ENCODE results near the gene SCAF4.
"Not testable (repeated sequence)": the region's sequence is repeated elsewhere in the genome, so short reads cannot be mapped to it uniquely, and the experiment has no call there.

Gene SCAF4

DNA sequence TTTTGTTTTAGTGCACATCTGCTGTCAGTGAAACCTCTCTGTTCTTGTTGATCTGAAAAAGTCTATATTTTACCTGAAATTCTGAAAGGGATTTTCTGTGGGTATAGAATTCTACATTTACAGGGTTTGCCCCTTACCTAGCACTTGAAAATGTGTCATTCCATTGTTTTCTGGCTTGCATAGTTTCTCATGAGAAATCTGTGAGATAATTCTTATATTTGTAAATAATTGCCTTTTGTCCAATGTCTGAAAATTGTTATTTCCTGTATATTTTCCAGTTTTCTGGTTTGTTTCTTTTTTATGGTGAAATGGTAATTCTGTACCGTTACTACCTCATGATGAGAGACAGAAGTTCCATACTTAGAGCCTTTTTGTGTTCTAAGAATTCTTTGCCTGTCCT, 11.8 kb upstream of the SCAF4 start:
- in situ Hi-C loops (cut with MboI; ENCODE audit: low sequenced_read_pairs): no loop called here

DNA sequence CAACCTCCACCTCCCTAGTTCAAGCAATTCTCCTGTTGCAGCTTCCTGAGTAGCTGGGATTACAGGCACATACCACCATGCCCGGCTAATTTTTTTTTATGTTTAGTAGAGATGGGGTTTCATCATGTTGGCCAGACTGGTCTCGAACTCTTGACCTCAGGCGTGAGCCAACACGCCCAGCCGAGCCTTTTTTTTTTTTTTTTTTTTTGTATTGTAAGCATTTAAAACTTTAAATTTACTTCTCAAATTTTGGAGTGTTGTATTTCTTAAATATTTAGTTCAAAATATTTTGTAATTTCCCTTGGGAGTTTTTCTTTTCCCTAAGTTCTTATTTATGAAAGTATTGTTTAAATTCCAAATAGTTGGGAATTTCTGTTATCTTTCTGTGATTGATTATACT, 9.2 kb upstream of the SCAF4 start:
- in situ Hi-C loops (cut with MboI; ENCODE audit: low sequenced_read_pairs): no loop called here

DNA sequence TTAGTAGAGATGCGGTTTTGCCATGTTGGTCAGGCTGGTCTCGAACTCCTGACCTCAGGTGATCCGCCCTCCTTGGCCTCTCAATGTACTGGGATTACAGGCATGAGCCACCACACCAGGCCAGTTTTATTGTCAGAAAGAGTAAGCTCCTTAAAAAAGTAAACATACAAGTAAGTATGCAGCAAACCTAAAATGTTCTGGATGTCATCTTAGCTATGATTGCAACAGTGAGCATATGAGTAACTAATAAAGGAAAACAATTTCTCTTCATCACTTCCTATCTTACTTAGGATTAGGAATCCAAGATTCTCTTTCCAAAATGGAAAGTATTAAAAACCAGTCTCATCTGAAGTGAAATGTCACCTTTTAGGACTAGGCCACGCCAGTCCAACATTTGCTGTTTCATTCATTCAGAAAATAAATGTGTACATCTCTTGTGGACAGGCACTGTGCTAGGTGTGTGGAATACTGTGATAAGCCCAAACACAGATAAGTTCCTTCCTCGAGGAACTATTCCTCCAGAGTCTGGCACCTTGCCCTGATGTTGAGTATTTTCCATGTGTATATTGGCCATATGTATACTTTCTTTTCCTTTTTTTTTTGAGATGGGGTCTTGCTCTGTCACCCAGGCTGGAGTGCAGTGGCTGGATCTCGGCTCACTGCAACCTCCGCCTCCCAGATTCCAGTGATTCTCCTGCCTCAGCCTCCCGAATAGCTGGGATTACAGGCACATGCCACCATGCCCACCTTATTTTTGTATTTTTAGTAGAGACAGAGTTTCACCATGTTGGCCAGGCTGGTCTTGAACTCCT, 5.9 kb upstream of the SCAF4 start:
- in situ Hi-C loops (cut with MboI; ENCODE audit: low sequenced_read_pairs): not testable (repeated sequence)

DNA sequence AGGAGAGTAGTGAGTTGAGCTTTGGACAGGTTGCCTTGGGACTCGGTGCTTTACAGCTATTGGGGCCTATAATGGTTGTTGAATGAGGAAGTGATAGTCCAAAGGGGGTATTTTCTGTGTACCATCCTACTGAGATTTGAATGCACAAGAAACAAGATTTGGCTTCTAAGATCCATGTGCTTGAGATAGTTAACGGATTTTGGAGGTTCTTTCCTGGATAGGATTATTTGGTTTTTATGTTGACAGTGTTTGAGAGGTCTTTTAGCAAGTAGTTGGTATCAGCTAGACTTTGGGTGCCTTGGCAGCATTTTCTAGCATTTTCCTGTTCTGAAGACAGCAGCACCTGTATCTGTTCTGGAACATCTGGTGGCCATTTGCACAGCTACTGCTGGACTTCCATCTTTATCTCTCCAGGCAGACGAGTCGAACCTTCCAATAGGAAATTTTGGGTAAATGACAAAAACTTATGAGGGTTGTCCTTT, 3.6 kb upstream of the SCAF4 start:
- in situ Hi-C loops (cut with MboI; ENCODE audit: low sequenced_read_pairs): no loop called here

DNA sequence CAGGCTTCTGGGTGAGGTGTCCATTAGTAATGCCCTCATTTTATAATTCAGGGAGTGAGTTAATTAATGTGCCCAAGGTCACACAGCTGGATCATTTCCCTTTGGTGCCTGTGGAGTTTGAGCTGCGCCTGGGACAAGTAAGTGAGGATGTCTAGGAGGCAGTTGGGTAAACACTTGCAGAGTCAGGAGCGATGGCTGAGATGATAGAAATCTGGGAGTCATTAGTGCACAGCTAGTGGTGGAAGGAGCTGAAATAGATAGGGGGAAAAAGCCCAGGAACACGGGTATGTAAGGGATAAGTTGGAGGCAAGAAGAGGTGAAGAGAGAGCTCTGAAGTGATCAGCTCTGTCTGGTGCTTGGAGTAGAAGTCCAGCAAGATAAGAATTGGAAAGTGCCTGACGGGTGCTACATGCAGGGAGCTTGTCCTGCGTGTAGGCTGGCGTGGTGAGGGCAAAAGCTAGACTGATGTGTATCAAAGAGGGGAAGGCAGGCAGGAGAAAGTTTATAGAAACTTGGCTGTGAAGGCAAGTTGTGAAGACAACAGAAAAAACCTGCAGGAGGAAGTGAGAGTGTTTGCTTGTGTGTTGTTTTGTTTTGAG, 1.7 kb upstream of the SCAF4 start:
- in situ Hi-C loops (cut with MboI; ENCODE audit: low sequenced_read_pairs): no loop called here

DNA sequence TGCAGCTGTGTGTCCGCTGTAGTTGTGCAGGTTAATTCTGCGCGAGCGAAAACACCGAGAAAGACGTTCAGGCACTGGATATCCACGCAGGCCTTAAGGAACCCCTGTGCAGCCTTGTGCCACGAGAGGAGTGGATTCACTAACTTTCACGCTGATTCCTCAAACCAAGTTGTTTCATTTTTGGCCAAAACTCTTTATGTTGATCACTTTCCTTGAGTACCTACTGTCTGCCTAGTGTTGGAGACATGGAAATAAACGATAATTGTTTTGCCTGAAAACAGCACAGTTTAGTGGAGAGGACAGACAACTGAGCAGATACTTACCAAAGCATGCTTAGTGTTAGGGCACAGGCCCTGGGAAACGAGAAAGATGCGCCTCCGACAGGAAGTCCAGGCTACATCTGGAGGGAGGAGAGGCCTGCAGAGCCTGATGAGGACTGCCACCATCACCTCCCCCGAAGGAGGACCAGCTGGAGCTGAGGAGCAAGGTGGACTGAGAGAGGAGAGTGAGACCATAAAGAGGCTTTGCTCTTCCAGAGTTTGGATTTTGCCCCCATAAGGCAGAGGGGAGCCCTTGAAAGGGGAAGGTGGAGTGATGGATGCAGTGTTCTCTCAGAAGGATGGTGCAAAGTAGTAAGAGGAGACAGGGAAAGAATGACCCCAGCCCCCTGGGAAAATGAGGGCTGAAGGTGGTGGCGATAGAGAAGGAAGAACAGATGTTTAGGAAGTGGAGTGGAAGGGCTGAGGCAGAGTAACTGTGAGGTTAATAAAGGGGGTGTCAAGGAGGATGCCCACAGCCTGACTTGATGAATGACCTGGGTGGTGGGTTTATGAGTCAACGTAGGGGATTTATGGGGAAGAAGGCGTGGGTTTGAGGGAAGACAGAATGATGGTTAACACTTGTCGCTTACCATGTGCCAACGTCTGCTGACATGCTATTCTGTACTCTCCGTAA, 956 bp upstream of the SCAF4 start:
- in situ Hi-C loops (cut with MboI; ENCODE audit: low sequenced_read_pairs): no loop called here

DNA sequence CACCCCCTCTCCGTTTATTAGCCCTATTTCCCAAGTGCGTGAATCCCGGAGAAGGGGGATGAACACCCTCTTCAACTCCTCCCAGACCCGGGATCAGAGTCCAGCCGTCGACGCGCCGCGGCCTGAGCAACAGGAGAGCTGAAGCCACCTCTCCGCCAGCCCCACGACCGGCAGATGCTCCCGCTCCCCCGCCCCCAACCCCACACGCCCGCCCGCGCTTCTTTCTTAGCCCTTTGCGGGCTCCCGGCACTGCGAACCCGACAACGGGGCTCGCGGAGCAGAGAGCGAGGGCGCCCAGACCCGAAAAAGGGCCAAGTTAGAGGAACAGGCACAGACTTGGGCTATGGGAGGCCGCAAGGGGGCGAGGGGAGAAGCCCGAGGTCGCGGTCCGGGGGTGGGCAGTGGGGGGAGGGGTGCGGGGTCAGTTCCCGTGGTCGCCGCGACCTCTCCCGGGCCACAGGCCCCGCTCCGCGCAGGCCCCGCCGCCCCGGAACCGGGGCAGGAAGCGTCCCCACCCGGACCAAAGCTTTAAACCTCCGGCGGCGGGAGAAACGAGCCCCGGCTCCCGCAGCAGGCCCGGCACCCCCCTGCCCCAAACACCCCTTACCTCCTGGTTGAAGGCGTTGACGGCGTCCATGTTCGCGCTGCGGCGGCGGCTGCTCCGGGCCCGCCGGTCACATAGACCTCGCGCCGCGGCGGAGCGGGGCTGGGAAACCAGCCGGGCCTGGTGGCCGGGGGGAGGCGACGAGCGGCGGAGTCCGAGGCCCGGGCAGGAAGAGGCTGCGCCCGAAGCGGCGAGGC, 662 bp downstream of the SCAF4 start:
- in situ Hi-C loops (cut with MboI; ENCODE audit: low sequenced_read_pairs): no loop called here

DNA sequence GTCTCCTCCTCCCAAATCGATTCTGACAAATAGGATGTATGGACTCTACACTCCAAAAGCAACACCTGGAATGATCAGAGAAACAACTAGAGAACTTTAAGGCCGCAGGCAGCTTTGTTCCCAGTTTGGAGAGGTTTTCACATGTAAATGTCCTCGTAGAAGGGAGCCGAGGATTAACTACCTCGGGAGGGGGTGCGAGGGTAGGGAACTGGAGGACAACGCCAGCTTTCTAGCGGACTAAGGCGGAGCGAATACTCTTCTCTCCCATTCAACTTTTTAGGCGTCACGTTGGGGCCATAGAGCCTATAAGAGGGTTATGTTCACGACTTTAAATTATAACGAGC, 1.2 kb downstream of the SCAF4 start:
- in situ Hi-C loops (cut with MboI; ENCODE audit: low sequenced_read_pairs): no loop called here

DNA sequence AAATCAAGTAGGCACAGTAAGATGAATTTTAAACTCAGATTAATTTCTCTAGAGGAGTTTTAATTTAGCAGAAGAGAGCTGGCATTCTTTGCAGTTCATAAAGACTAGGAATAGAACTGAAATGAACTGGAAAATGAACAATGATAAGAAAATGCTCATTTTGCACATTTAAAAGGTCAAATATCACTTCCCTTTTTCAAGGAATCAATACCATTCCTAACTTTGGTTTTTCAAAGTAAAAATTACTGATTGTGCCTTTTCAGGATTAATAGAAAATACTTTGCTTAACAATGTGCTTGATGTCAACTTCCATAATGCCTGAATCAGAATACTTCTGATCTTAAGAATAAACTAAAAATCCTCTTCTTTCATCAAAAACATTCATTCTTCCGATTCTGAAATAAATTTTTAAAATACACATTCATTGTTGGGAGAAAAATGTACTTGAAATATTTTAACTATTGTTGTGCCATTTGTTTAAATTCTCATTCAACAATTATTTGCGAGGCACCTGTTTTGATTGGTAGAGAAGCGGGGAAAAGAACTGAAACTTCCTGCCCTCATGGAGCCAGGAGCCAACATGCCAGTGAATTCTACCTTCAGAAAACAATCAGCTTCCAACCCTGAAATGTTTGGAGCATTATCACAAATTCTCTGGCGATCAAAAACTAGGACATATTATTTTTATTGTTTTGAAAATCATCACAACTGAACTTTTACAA, 2.1 kb downstream of the SCAF4 start:
- in situ Hi-C loops (cut with MboI; ENCODE audit: low sequenced_read_pairs): no loop called here

DNA sequence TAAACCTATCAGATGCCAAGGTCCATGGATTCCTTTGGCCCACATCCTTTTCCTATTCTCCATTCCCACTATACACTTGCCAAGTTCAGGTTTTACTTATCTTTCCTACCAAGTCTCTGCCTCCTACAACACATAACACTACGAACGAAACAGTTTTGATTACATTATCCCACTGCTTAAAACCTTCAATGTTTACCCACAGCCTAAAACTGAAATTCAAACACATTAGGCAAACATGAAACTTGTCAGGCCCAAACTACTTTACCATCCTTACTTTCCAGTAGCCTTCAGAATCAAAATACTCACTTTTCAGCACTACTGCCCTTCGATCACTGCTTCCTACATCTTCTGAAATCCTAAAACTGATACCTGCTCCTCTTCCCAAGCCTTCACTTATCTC, 3.0 kb downstream of the SCAF4 start:
- in situ Hi-C loops (cut with MboI; ENCODE audit: low sequenced_read_pairs): no loop called here

DNA sequence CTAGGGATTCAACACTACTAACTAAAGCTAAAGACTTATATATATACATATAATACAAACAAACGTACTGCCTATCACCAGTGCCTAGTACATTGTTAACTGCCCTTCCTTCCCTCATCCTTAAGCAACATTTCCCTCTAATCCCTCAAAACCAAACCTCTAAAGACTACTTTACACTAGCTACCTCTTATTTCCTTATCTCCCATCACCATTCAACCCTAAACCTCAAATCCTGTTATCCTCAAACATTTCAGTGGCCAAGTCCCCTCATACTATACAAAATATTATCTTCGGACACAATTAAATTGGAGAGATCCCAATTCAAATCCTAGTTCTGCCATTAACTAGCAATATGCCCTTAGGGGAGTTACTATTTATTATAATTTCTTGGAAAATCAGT, 3.7 kb downstream of the SCAF4 start:
- in situ Hi-C loops (cut with MboI; ENCODE audit: low sequenced_read_pairs): no loop called here

DNA sequence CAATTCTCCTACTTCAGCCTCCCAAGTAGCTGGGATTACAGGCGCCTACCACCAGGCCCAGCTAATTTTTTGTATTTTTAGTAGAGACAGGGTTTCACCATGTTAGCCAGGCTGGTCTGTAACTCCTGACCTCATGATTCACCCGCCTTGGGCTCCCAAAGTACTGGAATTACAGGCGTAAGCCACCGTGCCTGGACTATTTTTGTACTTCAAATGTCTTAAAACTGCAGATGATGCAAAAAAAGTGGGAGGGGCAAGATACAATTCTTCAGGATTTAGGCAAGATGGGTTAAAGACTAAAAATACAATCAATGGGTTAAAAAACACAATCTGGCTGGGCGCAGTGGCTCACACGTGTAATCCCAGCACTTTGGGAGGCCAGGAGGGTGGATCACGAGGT, 4.7 kb downstream of the SCAF4 start:
- in situ Hi-C loops (cut with MboI; ENCODE audit: low sequenced_read_pairs): no loop called here

DNA sequence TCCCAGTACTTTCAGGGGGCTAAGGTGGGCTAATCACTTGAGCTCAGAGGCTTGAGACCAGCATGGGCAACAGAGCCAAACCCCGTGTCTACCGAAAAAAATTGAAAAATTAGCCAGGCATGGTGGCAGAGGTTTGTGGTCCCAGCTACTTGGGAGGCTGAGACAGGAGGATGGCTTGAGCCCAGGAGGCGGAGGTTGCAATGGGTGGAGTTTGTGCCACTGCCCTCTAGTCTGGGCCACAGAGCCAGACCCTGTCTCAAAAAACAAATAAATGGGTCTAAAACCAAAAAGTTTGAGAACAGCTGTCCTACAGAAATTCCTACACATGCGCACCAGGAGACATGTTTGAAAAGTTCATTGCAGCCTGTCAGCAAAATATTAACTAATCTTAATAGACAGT, 5.5 kb downstream of the SCAF4 start:
- in situ Hi-C loops (cut with MboI; ENCODE audit: low sequenced_read_pairs): no loop called here

DNA sequence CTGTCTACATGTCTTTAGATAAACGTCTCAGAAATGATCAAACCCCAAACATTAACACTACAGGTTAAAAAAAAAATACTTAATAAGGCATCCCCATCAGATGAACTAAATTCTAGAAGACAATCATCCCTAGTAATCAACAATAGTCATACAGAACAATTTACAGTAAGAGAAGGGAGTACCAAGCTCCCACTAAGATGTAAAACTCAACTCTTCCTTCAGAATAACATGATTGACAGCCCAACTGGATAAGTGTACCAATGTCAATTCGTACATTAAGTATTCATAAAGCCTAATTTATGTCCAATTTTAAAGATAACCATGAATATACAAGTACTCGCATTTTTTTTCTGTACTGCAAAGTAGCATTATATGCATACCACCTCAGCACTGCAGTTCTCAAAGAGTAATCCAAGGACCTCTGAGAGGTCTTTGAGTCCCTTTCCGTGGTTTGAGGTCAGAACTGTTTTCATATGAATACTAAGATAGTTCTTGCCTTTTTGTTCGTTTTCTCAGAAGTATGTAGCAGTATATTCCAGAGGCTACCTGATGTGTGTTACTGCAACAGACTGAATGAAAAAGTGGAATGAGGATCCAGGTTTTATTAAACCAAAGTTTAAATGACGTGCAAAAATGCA, 6.6 kb downstream of the SCAF4 start:
- in situ Hi-C loops (cut with MboI; ENCODE audit: low sequenced_read_pairs): no loop called here

DNA sequence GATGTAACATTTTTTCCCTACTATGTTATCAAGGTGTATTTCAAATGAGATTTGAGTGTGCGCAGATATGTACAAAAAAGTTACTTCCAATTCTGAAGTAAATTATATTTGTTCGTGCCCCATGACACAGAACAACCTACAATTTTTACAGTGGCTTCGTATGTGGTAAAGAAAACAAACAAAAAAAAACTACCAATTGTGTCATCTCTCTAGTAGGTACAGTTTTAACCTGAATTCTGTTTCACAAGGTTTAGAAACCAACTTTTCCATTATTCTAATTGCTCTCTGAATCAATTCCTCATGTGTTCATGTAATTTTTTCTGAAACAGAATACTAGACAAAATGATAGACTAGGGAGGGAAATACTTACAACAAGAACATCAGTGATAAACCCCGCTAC, 7.4 kb downstream of the SCAF4 start:
- in situ Hi-C loops (cut with MboI; ENCODE audit: low sequenced_read_pairs): no loop called here

DNA sequence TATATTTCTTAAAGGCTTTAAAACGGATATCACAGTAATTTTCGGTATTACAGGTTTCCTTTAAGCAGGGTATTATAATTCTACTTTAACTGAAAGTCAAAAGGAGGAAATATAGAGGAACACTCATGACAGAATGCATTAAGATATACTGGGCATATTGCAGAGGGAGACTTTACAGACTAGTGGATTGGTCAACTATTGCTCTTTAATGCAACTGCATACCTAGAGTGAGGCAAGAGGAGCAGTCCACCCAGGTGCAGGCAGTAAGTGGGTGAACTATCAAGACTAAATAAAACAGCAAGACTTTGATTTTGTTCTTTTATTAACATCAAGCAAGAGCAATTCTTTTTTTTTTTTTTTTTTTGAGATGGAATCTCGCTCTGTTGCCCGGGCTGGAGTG, 10.5 kb downstream of the SCAF4 start:
- in situ Hi-C loops (cut with MboI; ENCODE audit: low sequenced_read_pairs): no loop called here

DNA sequence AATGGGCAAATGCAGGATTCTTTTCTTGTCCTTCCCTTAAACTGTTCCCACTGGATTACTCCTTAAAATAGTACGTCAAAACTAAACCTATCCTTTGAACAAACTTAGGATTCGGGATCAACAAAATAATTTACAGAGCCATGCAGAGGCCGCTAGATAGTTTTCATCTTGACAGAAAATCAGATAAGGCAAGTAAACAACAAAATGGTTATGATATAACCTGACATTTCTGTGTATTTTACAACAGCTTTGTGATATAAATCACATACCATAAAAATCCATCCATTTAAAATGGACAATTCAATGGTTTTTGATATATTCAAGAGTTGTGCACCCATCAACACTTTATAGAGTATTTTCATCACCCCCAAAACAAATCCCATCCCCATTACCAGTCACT, 11.2 kb downstream of the SCAF4 start:
- in situ Hi-C loops (cut with MboI; ENCODE audit: low sequenced_read_pairs): no loop called here

DNA sequence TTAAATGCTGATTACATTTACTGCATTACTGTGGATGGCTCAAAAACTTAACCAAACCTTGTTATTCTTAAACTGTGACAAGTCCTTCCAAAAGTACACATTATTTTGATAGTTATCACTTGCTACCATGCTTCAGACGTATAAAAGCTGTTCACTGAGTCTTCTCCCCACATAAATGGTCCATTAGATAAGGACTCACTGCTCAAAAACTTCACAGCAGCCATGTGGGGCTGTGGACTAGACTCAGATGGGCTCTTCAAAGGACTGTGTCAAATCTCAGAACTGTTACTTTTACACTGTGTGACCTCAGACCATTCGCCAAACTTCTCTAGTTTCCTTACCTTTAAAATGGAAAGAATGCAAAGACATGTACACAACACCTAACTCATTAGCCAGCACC, 11.6 kb downstream of the SCAF4 start:
- in situ Hi-C loops (cut with MboI; ENCODE audit: low sequenced_read_pairs): no loop called here

DNA sequence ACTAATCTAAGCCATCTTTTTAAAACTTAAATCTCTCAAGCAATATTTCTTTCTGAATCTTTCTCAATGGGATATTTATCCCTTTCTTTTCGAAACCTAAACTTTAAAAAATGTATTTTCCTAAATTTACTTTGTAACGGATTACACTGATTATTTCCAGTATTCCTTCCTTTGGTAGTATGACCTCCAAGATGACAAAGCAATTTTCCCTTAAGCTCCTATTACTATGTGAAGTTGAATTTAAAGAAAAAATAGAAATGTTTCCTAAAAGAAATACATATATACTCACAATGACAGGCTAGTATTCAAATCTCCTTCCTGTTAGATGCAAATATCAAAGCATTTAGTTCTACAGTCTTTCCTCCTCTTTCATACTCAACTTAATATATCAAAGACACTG, 15.8 kb downstream of the SCAF4 start:
- in situ Hi-C loops (cut with MboI; ENCODE audit: low sequenced_read_pairs): no loop called here
